ENCODE results near the gene LRRTM4.
"Not testable (repeated sequence)": the region's sequence is repeated elsewhere in the genome, so short reads cannot be mapped to it uniquely, and the experiment has no call there.

LRRTM4 gene

DNA sequence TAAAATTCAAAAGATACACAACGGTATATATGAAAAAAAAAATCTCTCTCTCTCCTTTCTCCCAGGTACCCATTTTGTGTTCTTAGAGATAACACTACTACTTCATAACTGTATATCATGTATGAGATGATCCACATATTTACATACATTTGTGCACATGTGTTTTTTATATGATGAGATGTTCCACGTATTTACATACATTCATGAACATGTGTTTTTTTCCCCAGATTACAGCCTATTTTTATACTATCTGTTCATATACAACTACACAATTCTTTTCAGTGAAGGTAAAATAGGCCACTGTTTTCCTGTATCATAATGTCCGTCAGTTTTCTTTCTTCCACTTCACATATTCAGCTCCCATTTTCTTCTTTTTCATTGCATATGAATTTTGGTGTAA lies 808.9 kb downstream of the LRRTM4 start:
- DNase-seq = no peak

DNA sequence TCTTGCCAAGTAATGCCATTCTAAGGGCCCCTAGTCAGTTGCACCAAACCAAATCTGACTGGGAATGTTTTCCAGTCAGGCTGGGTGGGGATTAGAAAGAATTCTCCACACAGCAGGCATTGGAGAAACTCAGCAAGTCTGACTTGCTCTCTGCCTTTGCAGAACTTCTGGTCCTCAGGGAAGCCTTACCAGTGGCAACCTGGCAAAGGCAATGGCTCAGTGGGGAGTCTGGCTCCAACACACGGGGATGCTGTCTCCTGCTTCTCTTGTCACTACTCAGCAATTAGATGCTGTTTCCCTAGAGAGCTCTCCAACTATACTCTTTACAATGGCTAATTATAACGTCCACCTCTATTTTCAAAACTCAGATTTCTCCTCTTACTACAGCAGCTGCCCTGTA lies 810.7 kb downstream of the LRRTM4 start:
- no peak for DNase-seq

- no peak for DNase-seq
These were observed 821.3 kb downstream of the LRRTM4 start for GRCh38 chr2:76700894-76701293.

DNA sequence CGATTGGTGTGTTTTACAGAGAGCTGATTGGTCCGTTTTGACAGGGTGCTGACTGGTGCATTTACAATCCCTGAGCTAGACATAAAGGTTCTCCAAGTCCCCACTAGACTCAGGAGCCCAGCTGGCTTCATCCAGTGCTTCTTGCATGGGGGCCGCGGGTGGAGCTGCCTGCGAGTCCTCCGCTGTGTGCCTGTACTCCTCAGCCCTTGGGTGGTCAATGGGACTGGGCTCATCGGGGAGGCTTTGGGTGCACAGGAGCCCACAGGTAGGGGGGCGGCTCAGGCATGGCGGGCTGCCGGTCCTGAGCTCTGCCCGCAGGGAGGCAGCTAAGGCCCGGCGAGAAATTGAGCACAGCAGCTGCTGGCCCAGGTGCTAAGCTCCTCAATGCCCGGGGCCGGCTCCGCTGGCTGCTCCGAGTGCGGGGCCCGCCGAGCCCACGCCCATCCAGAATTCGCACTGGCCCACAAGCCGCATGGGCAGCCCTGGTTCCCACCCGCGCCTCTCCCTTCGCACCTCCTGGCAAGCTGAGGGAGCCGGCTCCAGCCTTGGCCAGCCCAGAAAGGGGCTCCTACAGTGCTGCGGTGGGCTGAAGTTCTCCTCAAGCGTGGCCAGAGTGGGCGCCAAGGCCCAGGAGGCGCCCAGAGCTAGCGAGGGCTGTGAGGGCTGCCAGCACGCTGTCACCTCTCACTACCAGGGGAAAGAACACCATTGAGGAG lies 824.0 kb downstream of the LRRTM4 start:
- DNase-seq = not testable (repeated sequence)

Measured in activated CD4-positive, alpha-beta T cell treated with anti-CD3 and anti-CD28 coated beads, Interleukin-10, Interleukin-2, amounts not matched to agents 100 ng/mL and 50 ng/mL, durations not matched to agents 16 hours and 8 hours (primary cell).